KMS-11 (cell line): ENCODE results near the gene NEK8.

Source experiments
- H2AFZ ChIP-seq: fragments of 200-600 bp; sonication (generic); 2 replicates; pipeline ENCODE4 v1.6.1; 2016; ENCODE audit warnings: antibody characterized with exemption, mixed run types, low read depth
- H3K27ac ChIP-seq: fragments of 200-600 bp; sonication (generic); 2 replicates; pipeline ENCODE4 v1.6.1; 2016; ENCODE audit warnings: mild to moderate bottlenecking, mixed run types
- H3K27me3 ChIP-seq: fragments of 200-600 bp; sonication (generic); 2 replicates; pipeline ENCODE4 v1.6.1; 2017; ENCODE audit warnings: mild to moderate bottlenecking, low read depth, mixed run types, moderate library complexity; ENCODE audit not compliant: insufficient read depth
- H3K36me3 ChIP-seq: fragments of 200-600 bp; sonication (generic); 2 replicates; pipeline ENCODE4 v1.6.1; 2017; ENCODE audit warnings: mild to moderate bottlenecking, mixed run types; ENCODE audit not compliant: insufficient read depth
- H3K4me1 ChIP-seq: fragments of 200-600 bp; sonication (generic); 2 replicates; pipeline ENCODE4 v1.6.1; 2016; ENCODE audit warnings: mild to moderate bottlenecking, low read depth, mixed run types; ENCODE audit not compliant: poor library complexity, severe bottlenecking
- H3K4me2 ChIP-seq: fragments of 200-600 bp; sonication (generic); 2 replicates; pipeline ENCODE4 v1.7.0; 2016; ENCODE audit warnings: mild to moderate bottlenecking, mixed run types
- H3K4me3 ChIP-seq: fragments of 200-600 bp; sonication (generic); IDR thresholded peaks from 2 replicates; pipeline ENCODE4 v1.6.1; 2017; ENCODE audit warnings: low read depth, low read length, mixed read lengths; ENCODE audit not compliant: insufficient read depth
- H3K79me2 ChIP-seq: fragments of 200-600 bp; sonication (generic); 2 replicates; pipeline ENCODE4 v1.6.1; 2016; ENCODE audit warnings: low read depth, mixed run types; ENCODE audit not compliant: insufficient read depth
- H3K9ac ChIP-seq: fragments of 200-600 bp; sonication (generic); 2 replicates; pipeline ENCODE4 v1.6.1; 2016; ENCODE audit warnings: mild to moderate bottlenecking, mixed run types
- H4K20me1 ChIP-seq: fragments of 200-600 bp; sonication (generic); 2 replicates; pipeline ENCODE4 v1.6.1; 2016; ENCODE audit warnings: mild to moderate bottlenecking, mixed run types; ENCODE audit not compliant: insufficient read depth
- TF ChIP-seq, protein P1 (sequence below): fragments of 200-600 bp; sonication (generic); conservative IDR thresholded peaks from 2 replicates; pipeline ENCODE4 v1.6.1; 2017; ENCODE audit warnings: low read depth, mild to moderate bottlenecking, antibody characterized with exemption, low read length, moderate library complexity, mixed read lengths

Gene NEK8

DNA sequence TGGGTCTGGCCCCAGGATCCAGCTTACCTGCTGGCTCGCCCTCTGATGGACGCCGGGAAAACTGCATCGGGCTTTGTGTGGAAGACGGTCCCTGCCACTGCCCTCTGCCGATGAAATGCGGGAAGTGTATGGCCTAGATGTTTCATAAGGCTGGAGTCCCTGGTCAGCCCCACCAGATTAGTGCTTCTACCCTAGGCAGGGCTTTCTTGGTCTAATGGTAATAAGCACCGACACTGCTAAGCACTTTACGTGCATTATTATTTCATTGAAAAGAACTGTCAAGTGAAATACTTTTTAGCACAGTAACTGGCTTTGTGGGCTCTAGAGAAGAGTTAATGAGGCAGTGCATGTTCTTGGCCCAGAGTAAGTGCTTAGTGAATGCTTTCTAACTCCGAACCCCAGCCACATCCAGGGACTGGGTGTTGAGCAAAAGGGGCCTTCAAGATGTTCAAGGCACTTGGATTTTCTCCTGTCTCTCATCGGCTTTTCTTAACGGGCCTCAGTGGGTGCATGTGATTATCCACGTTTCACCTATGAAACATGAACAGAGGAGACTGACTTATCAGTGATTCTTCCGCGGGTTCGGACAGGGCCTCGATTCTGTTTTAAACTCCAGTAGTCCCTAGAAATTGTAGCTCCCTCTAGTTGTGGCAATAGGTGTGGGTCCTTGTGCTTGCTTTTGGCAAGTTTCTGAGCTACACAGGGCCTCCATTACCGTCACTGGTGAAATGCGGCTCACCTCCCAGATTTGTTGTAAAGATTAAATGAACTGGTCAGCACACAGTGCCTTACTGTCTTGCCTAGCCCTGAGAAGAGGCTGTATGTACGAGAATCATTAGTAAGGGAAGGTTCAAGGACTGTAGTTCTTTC, 21.8 kb downstream of the NEK8 start:
- Histone ChIP-seq H3K4me2 (no peak overlapping the region), H3K27me3 (no peaks in the 10 kb centered on the region), H4K20me1 (0 out of 2 replicates have a peak, but pooled peaks cover 9% of the 10 kb centered on the region), H3K36me3 (no peaks in the 10 kb centered on the region; the same call in 1 of the 2 replicates), H3K79me2 (peaks cover 11% of the 10 kb centered on the region), H3K4me1 (peaks cover 37% of the 10 kb centered on the region), H3K27ac (no peak overlapping the region), H3K9ac (no peak overlapping the region), H3K4me3 (no peak overlapping the region), H2AFZ (no peak overlapping the region)
- TF ChIP-seq, protein P1, sequence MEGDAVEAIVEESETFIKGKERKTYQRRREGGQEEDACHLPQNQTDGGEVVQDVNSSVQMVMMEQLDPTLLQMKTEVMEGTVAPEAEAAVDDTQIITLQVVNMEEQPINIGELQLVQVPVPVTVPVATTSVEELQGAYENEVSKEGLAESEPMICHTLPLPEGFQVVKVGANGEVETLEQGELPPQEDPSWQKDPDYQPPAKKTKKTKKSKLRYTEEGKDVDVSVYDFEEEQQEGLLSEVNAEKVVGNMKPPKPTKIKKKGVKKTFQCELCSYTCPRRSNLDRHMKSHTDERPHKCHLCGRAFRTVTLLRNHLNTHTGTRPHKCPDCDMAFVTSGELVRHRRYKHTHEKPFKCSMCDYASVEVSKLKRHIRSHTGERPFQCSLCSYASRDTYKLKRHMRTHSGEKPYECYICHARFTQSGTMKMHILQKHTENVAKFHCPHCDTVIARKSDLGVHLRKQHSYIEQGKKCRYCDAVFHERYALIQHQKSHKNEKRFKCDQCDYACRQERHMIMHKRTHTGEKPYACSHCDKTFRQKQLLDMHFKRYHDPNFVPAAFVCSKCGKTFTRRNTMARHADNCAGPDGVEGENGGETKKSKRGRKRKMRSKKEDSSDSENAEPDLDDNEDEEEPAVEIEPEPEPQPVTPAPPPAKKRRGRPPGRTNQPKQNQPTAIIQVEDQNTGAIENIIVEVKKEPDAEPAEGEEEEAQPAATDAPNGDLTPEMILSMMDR = peak; percentile 96

DNA sequence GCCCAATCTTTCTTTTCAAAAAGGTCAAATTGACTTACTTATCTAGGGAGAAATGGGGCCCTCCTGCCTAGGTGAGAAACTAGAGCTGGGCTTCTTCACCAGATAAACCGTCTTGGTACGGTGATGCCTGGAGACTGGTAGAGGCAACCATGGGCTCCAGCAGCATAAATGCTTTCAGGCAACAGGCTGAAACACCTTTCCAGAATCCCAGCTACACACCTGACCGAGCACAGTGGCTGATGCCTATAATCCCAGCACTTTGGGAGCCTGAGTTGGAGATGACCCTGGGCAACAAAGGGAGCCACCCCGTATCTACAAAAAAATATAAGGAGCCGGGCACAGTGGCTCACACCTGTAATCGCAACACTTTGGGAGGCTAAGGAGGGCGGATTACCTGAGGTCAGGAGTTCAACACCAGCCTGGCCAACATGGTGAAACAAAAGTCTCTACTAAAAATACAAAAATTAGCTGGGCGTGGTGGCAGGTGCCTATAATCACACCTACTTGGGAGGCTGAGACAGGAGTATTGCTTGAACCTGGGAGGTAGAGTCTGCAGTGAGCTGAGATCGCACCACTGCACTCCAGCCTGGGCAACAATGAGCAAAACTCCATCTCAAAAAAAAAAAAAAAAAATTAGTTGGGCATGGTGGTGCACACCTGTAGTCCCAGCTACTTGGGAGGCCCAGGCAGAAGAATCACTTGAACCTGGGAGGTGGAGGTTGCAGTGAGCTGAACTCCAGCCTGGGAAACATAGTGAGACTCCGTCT, 23.2 kb downstream of the NEK8 start:
- H3K4me2 ChIP-seq = no peak overlapping the region
- no peak overlapping the region for H3K27ac ChIP-seq
- no peaks in the 10 kb centered on the region for H3K27me3 ChIP-seq
- H3K9ac ChIP-seq = no peak overlapping the region
- peaks cover 23% of the 10 kb centered on the region for H3K4me1 ChIP-seq
- no peaks in the 10 kb centered on the region; the same call in 1 of the 2 replicates for H3K79me2 ChIP-seq
- no peaks in the 10 kb centered on the region; the same call in 1 of the 2 replicates for H3K36me3 ChIP-seq
- no peak overlapping the region for H3K4me3 ChIP-seq
- TF ChIP-seq, protein P1 = no peak
- H2AFZ ChIP-seq = no peak overlapping the region
- 0 out of 2 replicates have a peak, but pooled peaks cover 5% of the 10 kb centered on the region for H4K20me1 ChIP-seq

DNA sequence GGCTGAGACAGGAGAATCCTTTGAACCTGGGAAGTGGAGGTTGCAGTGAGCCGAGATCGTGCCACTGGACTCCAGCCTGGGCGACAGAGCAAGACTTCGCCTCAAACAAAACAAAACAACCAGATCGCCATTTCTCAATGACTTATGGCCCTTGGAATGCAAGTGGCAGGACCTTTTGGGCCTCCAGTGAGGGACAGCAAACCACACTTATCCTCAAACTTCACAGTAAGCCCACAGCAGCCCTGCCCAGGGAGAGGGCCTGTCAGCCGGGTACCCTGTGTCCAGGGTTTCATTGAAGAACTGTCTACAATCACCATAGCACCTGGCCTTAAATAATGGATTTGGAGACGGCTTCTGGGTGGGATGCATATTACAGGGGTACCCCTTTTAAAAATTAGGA, 26.9 kb downstream of the NEK8 start:
- H3K9ac ChIP-seq = no peak overlapping the region
- peaks cover 5% of the 10 kb centered on the region for H3K4me1 ChIP-seq
- H3K79me2 ChIP-seq = no peaks in the 10 kb centered on the region
- no peak overlapping the region for H3K27ac ChIP-seq
- no peak overlapping the region for H2AFZ ChIP-seq
- TF ChIP-seq, protein P1 = no peak
- no peaks in the 10 kb centered on the region for H3K27me3 ChIP-seq
- H4K20me1 ChIP-seq = 0 out of 2 replicates have a peak, but pooled peaks cover 5% of the 10 kb centered on the region
- H3K4me3 ChIP-seq = no peak overlapping the region
- no peaks in the 10 kb centered on the region; the same call in 1 of the 2 replicates for H3K36me3 ChIP-seq
- no peak overlapping the region for H3K4me2 ChIP-seq

DNA sequence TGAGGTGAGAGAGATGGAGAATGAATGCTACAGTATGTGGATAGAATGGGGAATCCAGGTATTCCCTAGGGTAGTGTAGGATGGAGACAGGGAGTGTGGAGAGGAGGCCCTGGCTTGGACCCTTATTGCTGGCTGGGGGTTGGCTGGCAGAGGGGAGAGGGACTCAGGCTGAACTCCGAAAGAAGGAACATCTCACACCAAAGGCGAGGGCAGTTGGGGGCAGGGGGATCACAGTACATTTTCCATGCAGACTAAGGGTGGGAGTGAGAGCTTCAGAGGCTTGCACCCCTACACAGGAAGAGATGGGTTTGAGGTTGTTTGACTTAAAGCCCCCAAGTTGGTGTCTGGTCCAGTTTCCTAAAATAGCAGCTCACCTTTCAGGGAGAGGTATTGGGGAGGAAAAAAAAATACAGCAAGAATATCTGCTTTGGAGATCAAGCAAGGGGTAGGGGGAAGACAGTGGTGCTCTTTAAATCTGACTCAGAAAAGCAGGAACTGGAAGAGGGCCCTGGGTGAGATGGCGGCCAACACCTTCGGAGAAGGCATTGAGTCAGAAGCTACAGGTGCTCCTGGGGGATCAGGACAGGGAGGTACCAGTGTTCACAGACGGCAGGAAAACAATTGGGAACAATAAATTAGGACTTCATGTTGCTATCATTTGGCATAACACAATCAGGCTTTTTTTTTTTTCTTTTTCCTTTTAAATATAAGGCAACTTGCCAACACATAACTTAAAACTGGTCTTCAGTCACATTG, 27.6 kb downstream of the NEK8 start:
- Histone ChIP-seq H3K27me3 (no peaks in the 10 kb centered on the region), H3K9ac (no peak overlapping the region), H2AFZ (no peak overlapping the region), H3K36me3 (no peaks in the 10 kb centered on the region), H3K4me3 (no peak overlapping the region), H4K20me1 (no peaks in the 10 kb centered on the region), H3K79me2 (no peaks in the 10 kb centered on the region), H3K4me2 (no peak overlapping the region), H3K4me1 (peaks cover 4% of the 10 kb centered on the region), H3K27ac (no peak overlapping the region)
- TF ChIP-seq, protein P1 = no peak
